ENCODE measurements around the gene SSC5D.

Gene SSC5D

GRCh38 chr19:55474269-55475265 is 13.7 kb upstream of the SSC5D start:
- no peak for DNase-seq

GRCh38 chr19:55476100-55476775 is 12.0 kb upstream of the SSC5D start, which contains the start of gene ZNF628:
ZNF628 (plus strand) TSS chr19:55476617; CDS start chr19:55479911, 3,294 bp downstream.
- peak; percentile 97 for DNase-seq

- no peak for DNase-seq
Measured at GRCh38 chr19:55477905-55478304, 10.3 kb upstream of the SSC5D start.

DNA sequence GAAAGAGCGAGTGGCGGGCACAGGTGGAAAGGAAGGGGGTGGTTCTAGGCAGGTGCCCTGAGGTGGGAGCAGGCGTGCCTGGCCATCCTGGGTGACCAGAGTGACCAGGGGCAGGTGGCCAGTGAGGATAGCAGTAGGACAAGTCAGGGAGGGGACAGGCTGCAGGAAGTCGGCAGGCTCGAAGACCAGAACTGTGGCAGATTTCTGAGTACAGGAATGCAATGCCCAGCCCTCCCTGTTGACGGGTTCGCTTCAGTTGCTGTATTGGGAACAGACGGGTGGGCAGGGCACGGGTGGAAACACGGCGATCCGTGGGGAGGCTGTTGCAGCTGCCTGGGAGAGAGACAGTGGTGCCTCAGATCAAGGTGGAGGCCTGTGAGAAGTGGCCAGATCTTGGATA is 9.9 kb upstream of the SSC5D start:
- DNase-seq = no peak

DNA sequence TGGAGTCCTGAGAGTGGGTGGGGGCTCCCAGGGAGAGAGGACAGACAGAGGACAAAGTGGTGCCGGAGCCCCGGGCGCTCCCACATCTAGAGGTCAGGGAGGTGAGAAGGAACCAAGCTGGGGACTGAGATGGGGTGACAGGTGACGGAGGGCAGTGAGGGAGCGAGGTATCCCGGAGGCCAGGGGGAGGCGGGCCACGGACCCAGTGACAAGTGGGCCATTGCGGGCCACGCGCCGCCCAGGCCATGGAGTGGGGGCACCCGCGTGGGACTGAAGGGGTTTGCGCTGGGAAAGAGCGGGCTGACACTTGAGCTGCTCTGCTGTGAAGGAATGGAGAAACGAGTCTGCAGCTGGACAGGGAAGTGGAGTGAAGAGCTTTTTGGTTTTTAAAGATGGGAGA is 9.2 kb upstream of the SSC5D start:
- no peak for DNase-seq

DNA sequence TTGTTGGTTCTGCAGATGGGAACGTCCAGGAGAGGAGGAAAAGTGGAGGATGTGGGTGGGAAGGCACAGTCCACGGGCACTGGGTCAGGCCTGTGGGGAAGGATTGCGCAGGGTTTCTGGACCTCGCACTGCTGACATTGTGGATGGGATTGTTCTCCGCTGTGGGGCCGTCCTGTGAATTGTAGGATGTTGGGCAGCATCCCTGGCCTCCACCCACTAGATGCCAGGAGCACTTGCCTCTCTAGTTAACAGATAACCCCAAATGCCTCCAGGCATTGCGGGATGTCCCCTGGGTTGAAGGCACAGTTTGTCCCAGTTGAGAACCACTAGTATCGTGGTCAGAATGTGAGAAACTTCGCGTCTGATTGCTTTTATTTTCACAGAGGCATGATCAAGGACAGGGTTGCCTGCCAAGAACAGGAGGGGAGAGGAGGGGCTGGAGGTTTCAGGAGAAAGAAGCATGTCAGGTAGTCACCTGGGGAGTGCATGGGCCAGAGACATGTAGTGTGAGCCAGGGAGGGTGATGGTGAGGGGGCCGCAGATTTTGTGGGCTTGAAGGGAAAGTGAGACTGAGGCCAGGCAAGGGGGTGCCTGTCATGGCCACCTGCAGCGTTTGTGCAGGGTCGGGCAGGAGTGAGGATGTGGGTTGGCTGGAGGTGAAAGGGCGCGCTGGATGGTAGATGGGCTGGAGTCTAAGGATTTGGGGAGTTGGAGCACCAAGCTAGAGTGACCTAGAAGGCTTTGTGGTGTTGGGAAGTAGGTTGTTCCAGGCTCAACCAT is 8.6 kb upstream of the SSC5D start:
- no peak for DNase-seq

DNA sequence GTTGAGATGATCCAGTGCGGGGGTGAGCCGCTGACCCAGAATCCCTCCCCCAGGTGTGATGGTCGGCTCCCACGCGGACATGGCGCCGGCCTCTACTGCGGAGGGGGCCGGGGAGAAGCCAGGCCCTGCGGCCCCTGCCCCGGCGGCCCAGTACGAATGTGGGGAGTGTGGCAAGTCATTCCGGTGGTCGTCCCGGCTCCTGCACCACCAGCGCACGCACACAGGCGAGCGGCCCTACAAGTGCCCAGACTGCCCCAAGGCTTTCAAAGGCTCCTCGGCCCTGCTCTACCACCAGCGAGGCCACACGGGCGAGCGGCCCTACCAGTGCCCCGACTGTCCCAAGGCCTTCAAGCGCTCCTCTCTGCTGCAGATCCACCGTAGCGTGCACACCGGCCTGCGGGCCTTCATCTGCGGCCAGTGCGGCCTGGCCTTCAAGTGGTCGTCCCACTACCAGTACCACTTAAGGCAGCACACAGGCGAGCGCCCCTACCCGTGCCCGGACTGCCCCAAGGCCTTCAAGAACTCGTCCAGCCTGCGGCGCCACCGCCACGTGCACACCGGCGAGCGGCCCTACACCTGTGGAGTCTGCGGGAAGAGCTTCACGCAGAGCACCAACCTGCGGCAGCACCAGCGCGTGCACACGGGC is 7.0 kb upstream of the SSC5D start:
- no peak for DNase-seq

DNA sequence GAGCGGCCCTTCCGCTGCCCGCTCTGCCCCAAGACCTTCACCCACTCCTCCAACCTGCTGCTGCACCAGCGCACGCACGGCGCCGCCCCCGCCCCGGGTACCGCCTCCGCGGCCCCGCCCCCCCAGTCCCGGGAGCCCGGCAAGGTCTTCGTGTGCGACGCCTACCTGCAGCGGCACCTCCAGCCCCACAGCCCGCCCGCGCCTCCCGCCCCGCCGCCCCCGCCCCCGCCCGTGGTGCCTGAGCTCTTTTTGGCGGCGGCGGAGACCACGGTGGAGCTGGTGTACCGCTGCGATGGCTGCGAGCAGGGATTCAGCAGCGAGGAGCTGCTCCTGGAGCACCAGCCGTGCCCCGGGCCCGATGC is 6.5 kb upstream of the SSC5D start:
- no peak for DNase-seq

DNA sequence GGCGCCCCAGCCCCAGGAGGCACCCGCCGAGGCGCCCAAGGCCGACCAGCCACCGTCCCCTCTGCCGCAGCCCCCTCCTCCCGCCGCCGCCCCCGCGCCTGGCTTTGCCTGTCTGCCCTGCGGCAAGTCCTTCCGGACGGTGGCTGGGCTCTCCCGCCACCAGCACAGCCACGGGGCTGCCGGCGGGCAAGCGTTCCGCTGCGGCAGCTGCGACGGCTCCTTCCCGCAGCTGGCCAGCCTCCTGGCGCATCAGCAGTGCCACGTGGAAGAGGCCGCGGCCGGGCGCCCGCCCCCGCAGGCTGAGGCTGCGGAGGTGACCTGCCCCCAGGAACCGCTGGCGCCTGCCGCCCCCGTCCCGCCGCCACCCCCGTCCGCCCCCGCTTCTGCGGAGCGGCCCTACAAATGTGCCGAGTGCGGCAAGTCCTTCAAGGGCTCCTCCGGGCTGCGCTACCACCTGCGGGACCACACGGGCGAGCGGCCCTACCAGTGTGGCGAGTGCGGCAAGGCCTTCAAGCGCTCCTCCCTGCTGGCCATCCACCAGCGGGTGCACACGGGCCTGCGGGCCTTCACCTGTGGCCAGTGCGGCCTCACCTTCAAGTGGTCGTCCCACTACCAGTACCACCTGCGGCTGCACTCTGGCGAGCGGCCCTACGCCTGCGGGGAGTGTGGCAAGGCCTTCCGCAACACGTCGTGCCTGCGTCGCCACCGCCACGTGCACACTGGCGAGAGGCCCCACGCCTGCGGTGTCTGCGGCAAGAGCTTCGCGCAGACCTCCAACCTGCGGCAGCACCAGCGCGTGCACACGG is 5.9 kb upstream of the SSC5D start:
- no peak for DNase-seq

DNA sequence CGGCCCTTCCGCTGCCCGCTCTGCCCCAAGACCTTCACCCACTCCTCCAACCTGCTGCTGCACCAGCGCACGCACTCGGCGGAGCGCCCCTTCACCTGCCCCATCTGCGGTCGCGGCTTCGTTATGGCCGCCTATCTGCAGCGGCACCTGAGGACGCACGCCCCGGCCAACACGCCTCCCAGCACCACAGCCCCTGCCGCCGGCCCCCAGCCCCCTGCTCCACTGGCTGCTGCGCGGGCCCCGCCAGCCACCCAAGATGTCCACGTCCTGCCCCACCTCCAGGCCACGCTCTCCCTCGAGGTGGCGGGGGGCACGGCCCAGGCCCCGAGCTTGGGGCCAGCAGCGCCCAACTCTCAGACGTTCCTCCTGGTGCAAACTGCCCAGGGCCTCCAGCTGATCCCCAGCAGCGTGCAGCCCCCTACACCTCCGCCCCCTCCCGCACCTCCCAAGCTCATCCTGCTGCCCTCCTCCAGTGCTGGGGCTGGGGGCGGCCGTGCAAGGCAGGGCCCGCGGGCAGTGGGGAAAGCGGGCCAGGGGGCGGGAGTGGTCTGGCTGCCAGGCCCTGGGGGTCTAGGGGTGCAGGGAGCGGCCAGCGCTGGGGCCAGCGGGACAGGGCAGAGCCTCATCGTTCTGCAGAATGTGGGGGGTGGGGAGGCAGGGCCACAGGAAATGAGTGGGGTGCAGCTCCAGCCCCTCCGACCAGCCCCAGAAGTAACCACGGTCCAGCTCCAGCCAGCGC is 5.1 kb upstream of the SSC5D start:
- no peak for DNase-seq

- no peak for DNase-seq
Measured at GRCh38 chr19:55483706-55484592, 4.3 kb upstream of the SSC5D start.

- DNase-seq = peak; percentile 42
Measured at GRCh38 chr19:55484593-55485438, 3.4 kb upstream of the SSC5D start, which contains the start of gene NAT14. NAT14 (plus strand) TSS chr19:55485188; CDS start chr19:55485709, 521 bp downstream.

GRCh38 chr19:55485439-55486011 is 2.7 kb upstream of the SSC5D start:
- no peak for DNase-seq

- DNase-seq = no peak
Measured at GRCh38 chr19:55486043-55486970, 1.9 kb upstream of the SSC5D start.

DNA sequence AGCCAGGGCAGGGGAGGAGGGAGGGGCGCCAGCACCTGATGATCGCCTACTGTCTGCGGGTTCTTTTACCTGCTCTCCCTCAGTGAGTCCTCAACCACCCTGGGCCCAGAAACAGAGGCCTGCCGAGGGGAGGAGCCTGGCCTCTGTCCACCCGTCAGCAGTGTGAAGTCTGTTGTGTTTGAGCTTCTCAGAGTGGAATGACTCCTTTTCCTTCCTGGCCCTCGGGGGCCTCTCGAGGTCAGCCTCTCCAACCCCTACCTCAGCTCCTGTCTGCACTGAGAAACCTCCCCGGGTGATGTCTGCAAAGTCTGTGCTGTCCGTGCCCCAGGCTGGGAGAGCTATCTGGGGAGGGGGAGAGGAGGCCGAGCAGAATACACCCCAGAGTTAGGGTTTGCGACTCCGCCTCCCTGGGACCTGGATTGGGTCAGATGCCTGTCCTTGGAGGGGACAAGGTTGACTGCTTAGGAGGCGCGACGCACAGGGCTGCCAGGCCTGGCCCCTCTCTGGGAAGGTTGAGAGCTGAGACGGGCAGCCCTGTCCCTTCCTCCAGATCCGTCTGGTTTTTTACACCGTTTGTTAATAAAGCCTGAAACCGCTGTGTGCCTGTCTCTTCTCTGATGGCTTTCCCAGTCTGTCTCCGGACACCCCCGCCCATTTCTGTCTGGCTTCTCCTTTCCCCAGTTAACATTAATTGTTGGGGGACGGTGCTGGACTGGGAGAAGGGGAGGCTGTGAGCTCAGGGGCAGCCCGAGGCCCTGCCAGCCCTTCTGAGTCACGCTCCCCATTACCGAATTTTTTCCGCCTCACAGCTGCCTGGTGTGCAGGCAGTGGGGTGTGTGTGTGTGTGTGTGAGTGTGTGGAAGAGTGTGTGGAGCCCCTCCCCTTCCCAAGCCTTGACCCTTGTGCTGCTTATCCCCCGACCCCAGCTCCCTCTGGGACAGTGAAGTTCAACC is 989 bp upstream of the SSC5D start:
- DNase-seq = peak; percentile 61
